ENCODE results near the gene BCL2L12. TPM values are rescaled to one million over a fixed set of nuclear protein-coding genes. Genes with fewer than 3 reads are reported as not detected.
A peak's percentile ranks its signal among the peaks of the same experiment; 100 is the strongest.

Gene BCL2L12
- total and polyA plus RNA-seq, 8 donors, result 6.0 to 16.5 (median 10.6) TPM

DNA sequence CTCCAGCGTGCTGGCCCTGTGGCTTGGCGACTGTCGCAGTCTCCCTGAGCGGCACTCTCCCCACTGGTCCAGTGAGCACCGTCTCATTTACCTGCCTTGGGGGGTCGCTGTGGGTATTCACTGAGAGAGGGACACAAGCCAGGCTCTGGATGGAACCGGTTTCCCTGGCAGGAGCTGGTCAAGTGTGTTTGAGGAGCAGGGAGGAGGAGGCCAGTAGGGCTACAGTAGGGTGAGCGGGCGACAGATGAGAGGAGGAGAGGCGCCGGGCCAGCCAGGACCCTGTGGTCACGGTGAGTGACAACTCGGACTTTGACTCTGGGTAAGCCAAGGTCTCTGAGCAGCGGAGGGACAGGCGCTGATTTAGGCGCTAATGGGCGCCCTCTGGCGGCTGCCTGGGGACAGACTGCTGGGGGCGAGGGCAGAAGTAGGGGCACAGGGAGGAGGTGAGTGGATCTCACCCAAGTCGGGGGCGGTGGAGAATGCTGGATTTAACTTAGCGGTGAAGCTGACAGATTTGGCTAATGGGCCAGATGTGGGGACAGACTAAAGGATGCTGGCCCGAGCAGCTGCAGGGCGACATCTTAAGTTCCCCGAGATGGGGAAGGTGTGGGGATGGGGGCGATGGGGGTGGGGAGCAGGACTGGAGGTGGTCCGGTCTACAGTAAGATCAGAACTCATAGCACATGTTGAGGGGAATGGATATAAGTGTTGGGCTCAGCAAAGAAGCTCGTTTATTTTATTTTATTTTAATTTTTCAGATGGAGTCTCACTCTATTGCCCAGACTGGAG lies 6.6 kb downstream of the BCL2L12 start:
- H3K27ac ChIP-seq, result peak overlapping the region in 3 of 4 donors; percentile 55 to 77 (median 58)
- no peaks in the 10 kb centered on the region for H3K36me3 ChIP-seq
- peaks cover 5 to 9% (median 8%) of the 10 kb centered on the region in 3 donors for H3K4me1 ChIP-seq
- peak overlapping the region in 1 of 4 donors; percentile 27 for H3K4me3 ChIP-seq
- peak; percentile 85 to 95 (median 88) for TF ChIP-seq CTCF (IDR thresholded peaks at IDR 0.05)
- 12 to 18% methylated on average over 27 to 28 of the region's 28 CpGs for WGBS, 2 donors
- ATAC-seq (peak in 3 of 4 donors; percentile 28 to 45 (median 31)), DNase-seq (peak; percentile 78 to 93 (median 82)), FAIRE-seq (no peak)
- H3K9me3 ChIP-seq, result no peaks in the 10 kb centered on the region
- no peaks in the 10 kb centered on the region for H3K27me3 ChIP-seq
- intact Hi-C loops (cut with DNase I), result loop anchor here in 1 of 3 donors (10.0 kb wide), 1 partner anchor 88 kb away; the partner anchor contains the start of genes NOSIP and PRRG2

DNA sequence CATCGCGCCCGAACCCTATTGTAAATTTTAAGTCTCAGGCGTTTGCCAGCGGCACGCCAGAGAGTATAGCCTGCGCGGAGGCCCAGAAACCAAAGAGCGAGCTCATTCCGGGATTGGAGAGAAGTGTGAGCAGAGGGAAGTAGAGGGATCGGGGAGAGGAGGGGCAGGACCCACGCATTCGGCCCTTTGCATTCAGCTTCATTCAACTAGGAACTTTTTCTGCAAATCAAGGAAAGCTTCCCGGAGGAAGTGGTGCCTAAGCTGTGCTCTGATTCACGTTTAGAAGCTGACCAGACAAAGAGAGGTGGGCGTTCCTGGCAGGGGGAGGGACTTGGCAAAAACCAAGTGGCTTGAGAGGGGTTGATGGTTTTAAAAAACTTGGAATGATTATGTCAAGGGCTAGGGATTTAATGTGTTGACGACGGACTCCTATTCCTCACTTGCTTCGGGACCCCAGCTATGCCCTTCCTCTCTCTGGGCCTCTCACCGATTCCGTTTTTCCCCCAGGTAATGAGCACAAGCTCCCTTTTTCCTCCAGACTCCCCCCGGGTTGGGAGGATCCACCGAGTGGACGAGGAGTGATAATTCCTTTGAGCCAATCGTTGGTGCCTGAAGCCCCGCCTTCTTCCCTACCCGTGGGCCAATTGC lies 10.5 kb downstream of the BCL2L12 start:
- no peaks in the 10 kb centered on the region for H3K9me3 ChIP-seq
- peak overlapping the region in 2 of 4 donors; percentile 20 to 39 for H3K4me3 ChIP-seq
- 3 to 4% methylated on average over 27 of the region's 27 CpGs for WGBS, 2 donors
- no peak for TF ChIP-seq CTCF (IDR thresholded peaks at IDR 0.05)
- H3K27ac ChIP-seq, result peak overlapping the region; percentile 89 to 95 (median 92)
- peak in 5 of 6 donors; percentile 85 to 90 (median 89) for DNase-seq
- no peaks in the 10 kb centered on the region for H3K27me3 ChIP-seq
- no peaks in the 10 kb centered on the region for H3K36me3 ChIP-seq
- peak; percentile 56 to 65 (median 60) for ATAC-seq
- peaks cover 5 to 26% (median 17%) of the 10 kb centered on the region in 3 donors for H3K4me1 ChIP-seq
- FAIRE-seq, result no peak
- intact Hi-C loops (cut with DNase I), result loop anchor here in 1 of 3 donors (10.0 kb wide), 1 partner anchor 91 kb away; the partner anchor contains the start of genes NOSIP and PRRG2

DNA sequence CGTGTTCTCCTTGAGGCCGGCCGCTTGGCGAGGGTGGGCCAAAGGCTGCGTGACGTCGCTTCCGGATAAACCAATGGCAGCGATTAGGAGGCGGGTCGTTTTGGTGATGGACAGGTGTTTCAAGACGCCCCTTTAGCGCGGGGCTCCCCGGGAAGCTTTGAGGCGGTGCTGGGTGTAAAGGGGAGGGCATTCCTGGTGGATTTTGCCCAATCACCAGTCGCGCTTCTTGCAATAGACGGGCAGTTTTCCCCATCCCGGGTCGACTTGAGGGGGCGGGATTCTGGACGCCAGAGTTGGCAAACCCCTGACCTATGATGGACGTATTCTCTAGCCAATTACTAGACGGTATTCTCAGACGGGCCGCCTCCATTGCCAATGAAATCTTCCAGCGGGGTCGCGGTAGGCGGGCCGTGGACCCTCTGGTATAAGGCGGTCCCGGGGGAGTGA lies 11.1 kb downstream of the BCL2L12 start:
- Histone ChIP-seq H3K36me3 (peaks cover 0 to under 1% (median 0%) of the 10 kb centered on the region in 3 donors), H3K27ac (peak overlapping the region; percentile 89 to 95 (median 92)), H3K9me3 (no peaks in the 10 kb centered on the region), H3K4me3 (peak overlapping the region; percentile 87 to 99 (median 94)), H3K4me1 (peaks cover 4 to 25% (median 17%) of the 10 kb centered on the region in 3 donors), H3K27me3 (no peaks in the 10 kb centered on the region)
- intact Hi-C loops (cut with DNase I), result loop anchor here in 1 of 3 donors (10.0 kb wide), 1 partner anchor 92 kb away; the partner anchor contains the start of genes NOSIP and PRRG2
- ATAC-seq (peak; percentile 76 to 84 (median 80)), FAIRE-seq (peak; percentile 99), DNase-seq (peak; percentile 95 to 100 (median 100))
- 0% methylated on average over 31 to 34 of the region's 34 CpGs for WGBS, 2 donors
- TF ChIP-seq CTCF (IDR thresholded peaks at IDR 0.05), result no peak

GRCh38 chr19:49677231-49677900 lies 11.6 kb downstream of the BCL2L12 start, which contains the start of gene PRMT1:
Gene PRMT1, plus strand, starts transcription at chr19:49677271. Its CDS starts 10 bp downstream, at chr19:49677281.
- peak in 4 of 6 donors; percentile 57 to 80 (median 70) for DNase-seq
- WGBS, 2 donors, result 0% methylated on average over 44 to 57 of the region's 57 CpGs

More at GRCh38 chr19:49677231-49677900, 11.6 kb downstream of the BCL2L12 start, which contains the start of gene PRMT1:
- Histone ChIP-seq H3K36me3 (peaks cover 0 to 6% (median 0%) of the 10 kb centered on the region in 3 donors), H3K27ac (peak within 1 kb of the TSS; percentile 89 to 95 (median 92)), H3K4me1 (peaks cover 0 to 21% (median 13%) of the 10 kb centered on the region in 3 donors), H3K4me3 (peak within 1 kb of the TSS; percentile 87 to 99 (median 94)), H3K9me3 (no peaks in the 10 kb centered on the region), H3K27me3 (no peaks in the 10 kb centered on the region)
- no peak for FAIRE-seq
- no peak for TF ChIP-seq CTCF (IDR thresholded peaks at IDR 0.05)
- peak; percentile 8 to 14 (median 10) for ATAC-seq
- intact Hi-C loops (cut with DNase I), result loop anchor here in 1 of 3 donors (10.0 kb wide), 1 partner anchor 93 kb away; the partner anchor contains the start of genes NOSIP and PRRG2
